HG03039 (cell line): Measurements from ENCODE around the gene PACSIN2.

Experiments used
- ATAC-seq: cut with Tn5 transposase; IDR thresholded peaks from one replicate; pipeline ENCODE4 v1.9.1; 2021; ENCODE audit warnings: mild to moderate bottlenecking, moderate library complexity; ENCODE audit not compliant: unreplicated experiment

The PACSIN2 gene

GRCh38 chr22:42831712-42832111 lies 183.2 kb downstream of the PACSIN2 start:
- no peak for ATAC-seq

- no peak for ATAC-seq
These were observed 184.8 kb downstream of the PACSIN2 start for GRCh38 chr22:42830161-42830560.

- ATAC-seq: no peak
These were observed 185.6 kb downstream of the PACSIN2 start for GRCh38 chr22:42829302-42829701.

GRCh38 chr22:42825796-42826195 lies 189.2 kb downstream of the PACSIN2 start:
- no peak for ATAC-seq

GRCh38 chr22:42821386-42821785 lies 193.6 kb downstream of the PACSIN2 start:
- no peak for ATAC-seq

GRCh38 chr22:42820045-42820763 lies 194.7 kb downstream of the PACSIN2 start:
- ATAC-seq: no peak
